Stimulated activated CD4-positive, alpha-beta T cell treated with anti-CD3 and anti-CD28 coated beads, Interleukin-12 subunit alpha, Interleukin-12 subunit beta, amount 100 ng/mL, for 48 hours (primary cell): Measurements from ENCODE around the gene GTF2F2.

ENCODE experiments used
- DNase-seq, 3 donors: peaks; one replicate each; pipeline ENCODE4 v3.0.0-alpha.2; 2020; ENCODE audit warnings: low read depth in 2 of 3, low spot score in 1 of 3

The GTF2F2 gene

GRCh38 chr13:45120967-45121831 lies 889 bp downstream of the GTF2F2 start:
- no peak for DNase-seq

- DNase-seq, result no peak
Measured at GRCh38 chr13:45122941-45123340, 2.6 kb downstream of the GTF2F2 start.

- DNase-seq, result no peak
Measured at GRCh38 chr13:45132369-45133064, 12.2 kb downstream of the GTF2F2 start.

- DNase-seq, result no peak
Measured at GRCh38 chr13:45133396-45134118, 13.2 kb downstream of the GTF2F2 start.

- no peak for DNase-seq
Measured at GRCh38 chr13:45136741-45137504, 16.6 kb downstream of the GTF2F2 start.

GRCh38 chr13:45137526-45137925 lies 17.2 kb downstream of the GTF2F2 start:
- no peak for DNase-seq

GRCh38 chr13:45138282-45138681 lies 18.0 kb downstream of the GTF2F2 start:
- DNase-seq, result no peak

- no peak for DNase-seq
Measured at GRCh38 chr13:45141369-45141768, 21.1 kb downstream of the GTF2F2 start.

- no peak for DNase-seq
Measured at GRCh38 chr13:45142440-45143345, 22.4 kb downstream of the GTF2F2 start.

- DNase-seq, result no peak
Measured at GRCh38 chr13:45143346-45143751, 23.0 kb downstream of the GTF2F2 start.

GRCh38 chr13:45149964-45150363 lies 29.7 kb downstream of the GTF2F2 start:
- no peak for DNase-seq

- no peak for DNase-seq
Measured at GRCh38 chr13:45156565-45157361, 36.5 kb downstream of the GTF2F2 start.

GRCh38 chr13:45162194-45162593 lies 41.9 kb downstream of the GTF2F2 start:
- DNase-seq, result no peak

- no peak for DNase-seq
Measured at GRCh38 chr13:45162821-45163220, 42.5 kb downstream of the GTF2F2 start.

GRCh38 chr13:45166858-45167257 lies 46.5 kb downstream of the GTF2F2 start:
- DNase-seq, result no peak

- no peak for DNase-seq
Measured at GRCh38 chr13:45167611-45168554, 47.6 kb downstream of the GTF2F2 start.

GRCh38 chr13:45168555-45168930 lies 48.2 kb downstream of the GTF2F2 start:
- DNase-seq, result no peak

GRCh38 chr13:45174478-45174877 lies 54.2 kb downstream of the GTF2F2 start:
- no peak for DNase-seq
